AG09319 (cell line): Measurements from ENCODE around the gene THOC2.

Experiments
- DNase-seq: peaks from one replicate; pipeline ENCODE4 v3.0.0-alpha.2; 2010; ENCODE audit warnings: low read depth; ENCODE audit errors: extremely low read depth
- CTCF ChIP-seq: IDR thresholded peaks from 2 replicates; pipeline ENCODE4 v1.5.1; 2011; ENCODE audit warnings: low read depth, mild to moderate bottlenecking, inconsistent platforms, low read length, moderate library complexity

THOC2 gene

DNA sequence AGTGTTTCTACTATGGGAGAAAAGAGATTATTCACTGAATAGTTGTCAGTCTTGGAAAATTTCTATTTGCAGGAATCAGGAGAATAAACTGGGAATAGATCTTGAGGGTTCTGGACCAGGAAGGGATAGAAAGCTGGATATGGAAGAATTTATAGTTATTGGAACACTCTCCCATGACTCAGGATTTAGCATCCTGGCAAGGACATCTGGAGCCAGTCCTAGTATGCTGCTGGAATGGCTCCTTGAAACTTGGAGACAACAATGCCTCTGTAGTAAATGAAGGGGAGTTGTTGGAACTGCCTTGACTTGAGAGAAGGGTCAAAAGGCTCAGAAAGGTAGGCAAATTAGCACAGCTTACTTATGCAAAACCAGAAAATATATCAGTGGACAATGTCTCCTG lies 23.5 kb upstream of the THOC2 start:
- no peak for TF ChIP-seq CTCF
- no peak for DNase-seq

DNA sequence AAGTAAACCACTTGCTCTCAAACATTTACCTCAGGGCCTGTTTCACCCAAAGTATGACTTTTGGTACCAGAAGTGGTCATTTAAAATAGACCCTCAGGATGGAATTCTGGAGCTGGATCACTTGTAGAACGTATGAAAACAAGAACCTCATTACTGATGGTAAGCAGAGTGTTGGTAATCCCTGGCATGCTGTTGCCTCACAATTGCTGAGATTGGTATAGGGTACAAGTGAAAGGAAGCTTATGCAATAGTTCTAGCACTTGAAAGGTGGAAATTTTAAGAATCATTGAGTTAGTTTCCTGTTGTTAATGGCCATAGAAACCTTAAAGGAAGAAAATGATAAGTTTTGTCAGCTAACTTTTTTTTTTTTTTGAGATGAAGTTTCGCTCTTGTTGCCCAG lies 22.3 kb upstream of the THOC2 start:
- TF ChIP-seq CTCF: no peak
- DNase-seq: no peak

- TF ChIP-seq CTCF: no peak
- DNase-seq: no peak
Measured at GRCh38 chrX:123753656-123754350, 21.0 kb upstream of the THOC2 start.

DNA sequence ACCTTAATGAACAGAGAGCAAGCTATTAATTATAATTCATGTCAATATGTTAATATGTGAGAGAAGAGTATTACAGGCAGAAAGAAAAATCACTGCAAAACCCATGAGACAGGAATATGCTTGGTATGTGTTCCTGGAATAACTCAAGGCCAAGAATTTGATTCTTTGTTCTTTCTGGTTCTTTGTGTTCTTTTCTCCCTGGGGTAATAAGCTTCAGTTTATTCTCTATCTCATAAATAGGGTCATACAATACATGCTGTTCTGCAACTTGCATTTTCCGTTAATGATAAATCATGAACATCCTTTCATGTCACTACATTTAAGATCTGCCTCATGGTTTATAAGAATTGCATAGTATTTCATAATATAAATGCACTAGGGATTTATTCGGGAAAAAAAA lies 16.8 kb upstream of the THOC2 start:
- no peak for DNase-seq
- TF ChIP-seq CTCF: no peak

DNA sequence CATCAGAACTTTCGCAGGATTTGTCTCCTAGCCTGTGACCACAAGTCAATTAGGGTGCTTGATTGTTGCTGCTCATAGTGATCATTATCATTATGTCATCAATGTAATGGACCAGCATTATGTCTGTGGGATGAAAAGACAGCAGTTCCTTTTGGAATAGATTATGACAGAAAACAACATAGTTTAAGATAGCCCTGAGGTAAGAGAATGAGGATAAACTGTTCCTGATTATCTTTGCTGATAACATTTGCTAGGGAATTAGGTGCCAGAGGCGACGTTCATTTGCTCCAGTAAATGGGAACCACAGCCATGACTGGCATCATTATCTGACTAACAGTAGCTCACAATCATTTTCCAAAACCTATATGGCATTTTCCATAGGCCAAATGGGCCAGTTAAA lies 12.7 kb upstream of the THOC2 start:
- no peak for DNase-seq
- no peak for TF ChIP-seq CTCF

GRCh38 chrX:123743312-123743711 lies 10.5 kb upstream of the THOC2 start:
- DNase-seq: no peak
- TF ChIP-seq CTCF: no peak

- no peak for DNase-seq
- TF ChIP-seq CTCF: no peak
Measured at GRCh38 chrX:123742440-123742839, 9.6 kb upstream of the THOC2 start.
